Bone marrow (tissue), 2 donors: ENCODE results near the gene KRTAP10-1.
"Not testable (repeated sequence)": the region's sequence is repeated elsewhere in the genome, so short reads cannot be mapped to it uniquely, and the experiment has no call there.

Source experiments
- DNase-seq, 2 donors: peaks; one replicate each; lab custom pipeline; 2025; lab: John Stamatoyannopoulos, UW

Gene KRTAP10-1

GRCh38 chr21:44539991-44540666, at the start of gene KRTAP10-1:
KRTAP10-1 (minus strand) TSS chr21:44540195; CDS start chr21:44540150, 45 bp downstream.
- no peak for DNase-seq

GRCh38 chr21:44589094-44589493, 49.1 kb upstream of the KRTAP10-1 start:
- no peak for DNase-seq

DNA sequence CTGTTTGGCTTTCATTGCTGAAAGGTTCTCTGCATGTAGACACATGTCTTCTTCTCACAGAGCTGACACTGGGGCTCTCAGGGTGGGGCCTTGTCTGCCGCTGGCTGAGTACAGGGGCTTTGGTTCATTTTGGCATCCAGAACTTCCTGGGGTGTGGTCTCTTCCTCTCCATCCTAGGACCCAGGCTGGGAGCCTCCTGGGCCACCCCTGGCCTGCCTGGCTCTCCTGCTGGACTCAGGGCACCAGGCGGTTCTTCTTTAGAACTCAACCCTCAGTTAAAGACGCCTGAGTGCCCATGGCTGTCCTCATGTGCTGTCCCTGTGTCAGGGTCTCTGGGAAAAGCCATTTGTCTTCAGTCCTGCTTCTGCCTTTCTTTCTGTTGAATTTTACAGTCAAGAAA, 45.9 kb upstream of the KRTAP10-1 start:
- DNase-seq, result no peak

- DNase-seq, result no peak
Observed at GRCh38 chr21:44583800-44584147, 43.8 kb upstream of the KRTAP10-1 start.

- DNase-seq, result no peak
Observed at GRCh38 chr21:44583089-44583799, 43.2 kb upstream of the KRTAP10-1 start.

DNA sequence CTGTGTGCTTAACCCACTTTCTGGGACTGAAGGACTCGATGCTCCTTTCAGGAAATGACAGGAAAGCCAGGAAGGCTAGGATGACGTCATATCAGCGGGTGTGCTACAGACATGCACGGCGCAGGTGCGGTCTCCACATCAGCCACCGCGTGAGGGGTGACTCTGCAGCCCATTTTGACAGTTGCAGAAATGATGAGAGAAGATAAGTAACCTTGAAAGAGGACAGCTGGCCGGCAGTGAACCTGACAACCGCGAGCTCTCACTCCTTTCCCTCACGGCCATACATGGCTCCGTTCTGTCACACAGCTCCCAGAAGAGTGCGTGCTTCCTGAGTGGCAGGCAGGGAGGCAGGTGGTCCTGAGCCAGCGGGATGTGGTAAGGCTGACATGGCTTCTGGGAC, 42.1 kb upstream of the KRTAP10-1 start:
- no peak for DNase-seq

DNA sequence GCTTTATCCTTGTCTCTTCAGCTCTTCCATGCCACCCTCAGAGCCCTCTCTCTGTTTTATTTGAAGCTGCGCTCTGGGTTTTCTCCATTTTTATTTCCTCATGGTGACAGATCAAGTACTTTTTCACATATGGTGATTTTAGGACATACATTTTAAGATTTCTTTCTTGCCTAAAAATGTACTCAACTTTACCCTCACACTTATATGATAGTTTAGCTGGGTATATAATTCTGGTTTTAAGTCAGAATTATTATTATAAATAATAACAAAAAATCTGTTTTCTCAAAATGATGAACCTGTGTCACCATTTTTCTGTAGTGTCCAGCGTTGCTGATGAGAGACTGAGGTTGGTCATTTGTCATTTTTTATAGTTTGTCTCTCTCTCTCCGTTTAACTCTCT, 41.2 kb upstream of the KRTAP10-1 start:
- no peak for DNase-seq

DNA sequence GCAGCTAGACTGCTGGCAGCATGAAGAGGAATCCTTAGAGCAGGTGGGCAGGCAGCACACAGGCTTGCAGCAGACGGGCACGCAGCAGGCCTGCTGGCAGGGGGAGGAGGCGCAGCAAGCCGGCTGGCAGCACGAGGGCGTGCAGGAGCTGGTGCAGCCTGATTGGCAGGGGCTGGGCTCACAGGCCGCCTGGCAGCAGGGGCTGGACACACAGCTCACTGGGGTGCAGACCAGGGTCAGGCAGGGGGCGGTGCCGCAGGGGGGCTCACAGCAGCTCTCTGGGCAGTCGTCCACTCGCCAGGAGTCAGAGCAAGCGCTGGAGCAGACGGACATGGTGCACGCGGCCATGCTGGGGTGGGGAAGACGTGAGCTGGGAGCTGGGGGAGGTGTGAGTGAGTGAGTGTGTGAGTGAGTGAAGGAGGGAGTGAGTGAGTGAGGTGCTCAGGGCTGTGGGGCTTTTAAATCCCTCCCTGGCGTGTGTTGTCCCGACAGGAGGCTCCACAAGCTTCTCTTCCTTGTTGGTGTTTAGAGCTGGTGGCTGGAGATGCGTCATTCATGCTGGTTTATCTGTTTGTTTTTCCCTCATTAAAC, 40.3 kb upstream of the KRTAP10-1 start, which contains the start of gene KRTAP10-5:
Gene KRTAP10-5, minus strand, starts transcription at position 374 of the 591 bp plus-strand sequence. Its CDS starts 26 bp downstream, at position 348.
- not testable (repeated sequence) for DNase-seq

DNA sequence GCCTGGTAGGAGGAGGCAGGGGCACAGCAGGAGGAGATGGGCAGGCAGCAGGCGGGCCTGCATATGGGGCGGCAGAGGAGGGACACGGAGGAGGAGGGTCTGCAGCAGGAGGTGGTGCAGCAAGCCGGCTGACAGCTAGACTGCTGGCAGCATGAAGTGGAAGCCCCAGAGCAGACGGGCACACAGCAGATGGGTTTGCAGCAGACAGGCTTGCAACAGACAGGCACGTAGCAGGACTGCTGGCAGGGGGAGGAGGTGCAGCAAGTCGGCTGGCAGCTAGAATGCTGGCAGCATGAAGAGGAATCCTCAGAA, 39.8 kb upstream of the KRTAP10-1 start:
- no peak for DNase-seq

DNA sequence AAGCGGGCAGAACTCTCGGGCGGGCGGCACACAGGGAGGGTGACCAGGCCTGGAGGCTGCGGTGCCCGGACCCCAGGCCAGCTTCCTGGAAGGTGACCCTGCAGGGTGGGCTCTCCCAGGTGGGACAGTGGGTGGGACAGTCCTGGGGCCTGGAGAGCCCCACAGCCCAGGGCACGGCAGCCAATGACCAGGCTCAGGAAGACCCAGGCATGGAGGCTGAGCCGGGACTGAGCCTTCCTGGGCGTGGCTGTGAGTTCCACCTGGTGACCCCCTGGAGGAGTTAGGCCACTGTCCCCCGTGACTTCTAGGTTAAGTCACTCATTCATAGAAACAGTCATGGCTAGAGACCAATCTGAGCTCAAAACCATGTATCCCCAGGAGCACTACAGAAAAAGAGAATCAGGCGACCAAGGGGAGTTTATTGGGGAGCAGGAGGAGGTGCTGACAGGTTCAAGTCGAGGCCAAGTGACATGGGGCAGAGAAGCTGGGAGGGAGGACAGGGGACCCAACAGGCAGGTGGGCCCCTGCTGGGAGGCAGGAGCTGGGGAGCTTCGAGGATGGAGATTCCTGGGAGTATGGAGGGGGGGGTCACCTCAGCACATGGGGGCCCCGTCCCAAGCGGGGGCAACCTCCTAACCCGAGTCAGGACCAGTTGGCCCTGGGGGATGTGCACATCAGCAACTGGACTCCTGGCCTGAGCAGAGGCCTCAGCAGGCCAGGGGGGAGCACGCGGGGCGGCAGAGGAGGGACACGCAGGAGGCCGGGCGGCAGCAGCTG, 39.2 kb upstream of the KRTAP10-1 start:
- no peak for DNase-seq

DNA sequence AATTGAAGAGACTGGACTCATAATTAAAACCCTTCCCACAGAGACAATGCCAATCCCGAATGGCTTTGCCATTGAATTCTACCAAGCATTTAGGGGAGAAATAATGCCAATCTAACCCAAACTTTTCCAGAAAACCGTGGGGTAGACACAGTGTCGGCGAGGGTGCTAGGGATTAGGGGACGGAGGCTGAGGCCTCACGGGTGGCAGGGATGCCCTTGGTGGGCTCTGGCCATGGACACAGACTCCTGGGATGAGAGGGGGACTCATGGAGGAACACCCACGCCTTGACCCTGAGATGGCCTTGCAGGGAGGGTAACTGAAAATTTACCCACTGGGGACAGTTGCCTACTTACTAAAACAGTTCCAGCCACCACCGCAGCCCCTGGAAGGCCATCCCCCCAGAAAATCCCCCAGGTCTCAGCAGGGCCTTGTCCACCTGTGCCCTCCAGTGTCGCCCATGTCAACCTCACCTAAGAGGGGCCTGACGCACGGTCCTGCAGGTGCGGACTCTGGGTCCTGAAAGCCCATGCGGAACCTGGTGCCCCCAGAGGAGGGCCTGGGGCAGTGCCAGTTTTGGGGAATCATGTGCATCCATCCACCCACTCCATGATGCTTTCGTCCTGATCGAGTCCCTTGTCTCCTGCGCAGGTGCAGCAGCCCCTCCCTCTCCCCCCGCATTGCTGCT, 38.5 kb upstream of the KRTAP10-1 start:
- no peak for DNase-seq

DNA sequence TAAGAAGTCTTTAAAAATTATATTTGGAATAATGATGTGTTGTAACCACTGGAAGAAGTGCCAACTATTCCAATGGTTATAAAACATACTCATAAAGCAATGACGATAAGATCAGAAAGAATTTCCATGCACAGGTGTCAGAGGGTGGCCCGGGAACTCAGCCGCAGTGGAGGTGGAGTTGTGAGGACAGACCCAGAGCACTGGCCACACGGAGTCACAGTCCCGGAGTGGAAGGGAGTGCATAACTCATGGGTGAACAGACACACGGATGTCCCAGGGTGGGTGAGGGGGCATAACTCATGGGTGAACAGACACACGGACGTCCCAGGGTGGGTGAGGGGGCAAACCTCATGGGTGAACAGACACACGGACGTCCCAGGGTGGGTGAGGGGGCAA, 36.0 kb upstream of the KRTAP10-1 start:
- DNase-seq, result no peak

DNA sequence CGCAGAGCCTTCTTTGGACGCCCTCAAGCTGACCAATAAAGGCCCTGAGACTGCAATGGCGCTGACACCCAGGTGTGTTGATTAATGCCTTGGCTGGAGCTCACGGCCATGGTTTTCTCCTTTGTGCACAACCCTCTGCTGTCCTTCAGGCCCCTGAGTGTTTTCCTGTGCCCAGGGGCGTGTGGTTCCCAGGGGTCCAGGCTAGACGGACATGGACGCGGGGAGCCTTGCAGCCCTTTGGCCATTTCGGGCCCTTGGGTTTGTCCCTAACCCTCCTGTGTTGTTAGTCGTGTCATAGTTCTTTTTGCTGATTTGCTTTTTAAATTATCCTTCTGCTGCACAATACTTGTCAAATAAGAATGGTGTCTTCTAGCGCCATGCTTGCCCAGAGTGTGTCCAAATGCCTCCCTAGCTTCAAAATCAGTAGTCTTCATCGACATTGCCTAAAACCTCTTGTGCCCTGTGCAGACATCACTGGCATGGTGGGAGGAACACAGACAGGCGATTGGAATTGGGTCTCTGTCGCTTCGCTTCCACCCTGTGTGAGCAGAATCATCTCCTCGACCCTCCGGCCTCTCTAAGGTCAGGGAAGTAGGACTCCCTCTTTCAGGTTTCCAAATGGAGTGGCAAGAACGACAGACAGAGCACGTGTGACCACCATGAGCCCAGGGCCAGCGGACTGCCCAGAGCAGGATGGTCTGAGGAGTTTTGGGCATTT, 35.5 kb upstream of the KRTAP10-1 start:
- DNase-seq, result no peak

- DNase-seq, result no peak
Observed at GRCh38 chr21:44574457-44575306, 34.7 kb upstream of the KRTAP10-1 start.

DNA sequence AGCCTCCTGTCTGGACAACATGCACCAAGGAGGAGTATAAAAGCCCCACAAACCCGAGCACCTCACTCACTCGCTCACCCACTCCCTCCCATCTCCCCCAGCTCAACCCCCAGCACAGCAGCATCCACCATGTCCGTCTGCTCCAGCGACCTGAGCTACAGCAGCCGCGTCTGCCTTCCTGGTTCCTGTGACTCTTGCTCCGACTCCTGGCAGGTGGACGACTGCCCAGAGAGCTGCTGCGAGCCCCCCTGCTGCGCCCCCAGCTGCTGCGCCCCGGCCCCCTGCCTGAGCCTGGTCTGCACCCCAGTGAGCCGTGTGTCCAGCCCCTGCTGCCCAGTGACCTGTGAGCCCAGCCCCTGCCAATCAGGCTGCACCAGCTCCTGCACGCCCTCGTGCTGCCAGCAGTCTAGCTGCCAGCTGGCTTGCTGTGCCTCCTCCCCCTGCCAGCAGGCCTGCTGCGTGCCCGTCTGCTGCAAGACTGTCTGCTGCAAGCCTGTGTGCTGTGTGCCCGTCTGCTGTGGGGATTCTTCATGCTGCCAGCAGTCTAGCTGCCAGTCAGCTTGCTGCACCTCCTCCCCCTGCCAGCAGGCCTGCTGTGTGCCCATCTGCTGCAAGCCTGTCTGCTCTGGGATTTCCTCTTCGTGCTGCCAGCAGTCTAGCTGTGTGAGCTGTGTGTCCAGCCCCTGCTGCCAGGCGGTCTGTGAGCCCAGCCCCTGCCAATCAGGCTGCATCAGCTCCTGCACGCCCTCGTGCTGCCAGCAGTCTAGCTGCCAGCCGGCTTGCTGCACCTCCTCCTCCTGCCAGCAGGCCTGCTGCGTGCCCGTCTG, 33.8 kb upstream of the KRTAP10-1 start, which contains the start of gene KRTAP10-4:
Gene KRTAP10-4, plus strand, starts transcription at position 100 of the 827 bp plus-strand sequence. Its CDS starts 30 bp downstream, at position 130.
- not testable (repeated sequence) for DNase-seq

- no peak for DNase-seq
Observed at GRCh38 chr21:44572959-44573583, 33.1 kb upstream of the KRTAP10-1 start.

DNA sequence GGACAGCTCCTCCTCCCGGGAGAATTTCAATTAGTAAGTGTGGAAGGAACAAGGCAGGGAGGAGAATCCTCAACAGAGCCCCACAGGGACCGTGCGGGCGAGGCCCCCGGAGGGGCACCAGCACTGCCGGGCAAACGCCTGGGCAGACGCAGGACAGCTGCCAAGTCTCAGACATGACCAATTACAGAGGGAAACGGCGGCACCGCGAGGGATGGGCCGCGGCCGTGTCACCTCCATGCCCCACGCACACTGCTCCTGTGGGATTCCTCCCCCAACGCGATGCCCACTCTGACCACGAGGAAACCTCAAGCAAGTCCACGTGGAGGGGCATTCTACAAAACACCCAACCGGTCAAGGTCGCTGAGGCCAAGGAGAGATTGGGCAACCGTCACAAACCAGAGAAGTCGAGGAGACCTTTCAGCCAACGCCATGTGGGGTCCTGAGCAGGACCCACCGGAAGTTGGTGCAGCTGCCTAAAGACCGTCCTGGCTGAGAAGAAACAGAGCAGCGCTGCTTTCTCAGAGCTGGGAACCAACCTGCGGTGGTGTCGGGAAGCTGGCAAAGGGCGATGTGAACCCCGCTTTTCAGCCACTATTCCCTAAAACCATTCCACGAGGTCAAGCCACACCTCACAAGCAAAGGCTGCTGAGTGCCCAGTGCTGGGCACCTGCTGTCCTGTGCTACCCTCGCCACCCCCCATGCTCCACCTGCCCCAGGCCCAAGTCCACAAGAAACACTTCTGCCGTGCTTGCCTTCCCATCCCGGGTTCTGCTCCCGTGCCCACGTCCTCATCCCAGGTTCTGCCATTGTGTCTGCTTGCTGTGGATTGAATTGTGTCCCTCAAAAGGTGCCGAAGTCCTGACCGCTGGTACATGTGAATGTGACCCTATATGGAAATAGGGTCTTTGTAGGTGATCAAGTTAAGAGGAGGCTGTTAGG, 32.1 kb upstream of the KRTAP10-1 start:
- no peak for DNase-seq

GRCh38 chr21:44571296-44571695, 31.3 kb upstream of the KRTAP10-1 start:
- no peak for DNase-seq
